GM19193 (cell line): ENCODE measurements around the gene KRT71.

Experiments used
- POLR2A ChIP-seq: IDR thresholded peaks from 4 replicates; pipeline ENCODE4 v1.6.1; 2011; ENCODE audit not compliant: insufficient read depth, insufficient read length; ENCODE audit errors: extremely low read depth

The KRT71 gene

DNA sequence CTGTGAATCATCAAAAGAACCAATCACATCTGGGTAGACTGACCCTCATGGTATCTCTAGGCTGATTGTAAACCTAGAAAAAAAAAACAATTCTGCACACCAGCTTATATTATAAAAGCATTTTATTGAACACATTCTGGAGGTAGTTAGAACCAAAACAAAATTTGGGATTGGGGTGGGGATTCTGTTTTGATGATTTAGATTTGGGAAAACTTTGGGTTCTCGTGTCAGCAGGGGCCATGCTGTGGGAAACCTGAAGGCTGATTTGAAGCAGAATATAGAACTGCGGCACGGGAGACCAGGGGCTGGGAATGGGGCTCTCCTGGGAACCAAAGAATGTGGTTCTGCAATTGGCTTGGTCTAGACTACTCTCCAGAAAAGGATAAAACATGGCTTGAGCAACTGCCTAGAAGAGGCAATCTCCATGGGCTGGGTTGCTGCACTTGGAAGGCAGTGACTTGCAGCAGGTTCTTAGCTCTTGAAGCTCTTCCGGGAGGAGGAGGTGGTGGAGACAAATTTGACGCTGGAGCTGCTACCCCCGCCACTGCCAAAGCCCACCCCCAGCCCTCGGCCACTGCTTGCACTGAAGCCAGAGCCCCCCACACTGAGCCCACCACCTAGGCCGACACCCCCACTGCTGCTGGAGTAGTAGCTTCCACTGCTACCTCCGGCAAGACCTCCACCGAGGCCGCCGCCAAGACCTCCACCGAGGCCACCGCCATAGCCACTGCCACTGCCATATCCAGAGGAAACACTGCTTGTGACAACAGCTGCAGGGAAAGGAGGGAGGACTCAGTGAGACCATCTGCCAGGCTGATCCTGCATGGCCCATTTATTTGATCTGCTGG, 38.2 kb downstream of the KRT71 start:
- no peak for TF ChIP-seq POLR2A

DNA sequence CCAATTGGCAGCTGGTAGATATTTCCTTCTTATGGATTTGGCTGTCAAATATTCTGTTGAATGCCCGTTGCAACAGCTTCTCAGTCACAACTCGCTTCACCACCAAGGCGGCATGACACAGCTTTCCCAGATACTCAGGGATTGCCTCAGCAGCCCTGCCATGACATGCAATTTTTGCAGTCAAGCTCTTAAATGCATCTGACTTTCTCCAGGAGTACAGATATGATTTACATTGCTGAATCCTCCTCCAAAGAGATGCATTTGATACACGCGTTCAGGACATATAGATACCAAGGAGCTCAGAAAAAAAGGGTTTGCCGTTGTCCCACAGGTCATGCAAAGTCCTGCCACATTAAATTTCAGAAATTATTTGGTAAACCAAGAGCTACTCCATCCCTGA, 39.2 kb downstream of the KRT71 start:
- TF ChIP-seq POLR2A, result no peak

DNA sequence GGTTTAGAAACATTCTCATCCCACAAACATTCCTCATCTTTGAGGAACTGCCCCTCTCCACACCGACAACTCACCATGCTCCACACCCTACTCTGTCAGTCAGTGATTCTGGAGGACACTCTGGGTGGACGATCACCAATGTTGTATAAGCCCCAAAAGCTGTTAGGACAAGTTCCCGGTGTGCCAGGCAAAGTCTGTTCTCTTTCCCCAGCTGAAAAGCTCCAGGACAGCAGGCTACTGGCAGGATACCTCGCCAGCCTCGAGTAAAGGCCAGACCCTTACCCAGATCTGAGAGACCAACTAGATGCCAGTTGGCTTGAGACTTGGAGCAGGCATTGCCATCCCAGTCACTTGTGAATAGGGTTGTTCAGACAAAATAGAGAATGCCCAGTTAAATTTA, 44.7 kb downstream of the KRT71 start:
- TF ChIP-seq POLR2A, result no peak

- no peak for TF ChIP-seq POLR2A
Observed at GRCh38 chr12:52506858-52507715, 45.9 kb downstream of the KRT71 start.

GRCh38 chr12:52502877-52503276, 50.1 kb downstream of the KRT71 start:
- TF ChIP-seq POLR2A, result no peak

DNA sequence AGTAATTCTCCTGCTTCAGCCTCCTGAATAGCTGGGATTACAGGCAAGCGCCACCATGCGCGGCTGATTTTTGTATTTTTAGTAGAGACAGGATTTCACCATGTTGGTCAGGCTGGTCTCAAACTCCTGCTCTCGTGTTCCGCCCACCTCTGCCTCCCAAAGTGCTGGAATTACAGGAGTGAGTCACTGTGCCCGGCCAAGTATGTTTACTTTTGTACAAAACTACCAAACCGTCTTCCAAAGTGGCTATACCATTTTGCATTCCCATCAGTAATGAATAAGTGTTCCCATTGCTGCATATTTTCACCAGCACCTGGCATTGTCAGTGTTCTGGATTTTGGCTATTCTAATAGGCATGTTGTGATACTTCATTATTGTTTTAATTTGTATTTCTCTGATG, 51.5 kb downstream of the KRT71 start:
- TF ChIP-seq POLR2A, result no peak

GRCh38 chr12:52499806-52500560, 53.0 kb downstream of the KRT71 start:
- TF ChIP-seq POLR2A, result no peak

DNA sequence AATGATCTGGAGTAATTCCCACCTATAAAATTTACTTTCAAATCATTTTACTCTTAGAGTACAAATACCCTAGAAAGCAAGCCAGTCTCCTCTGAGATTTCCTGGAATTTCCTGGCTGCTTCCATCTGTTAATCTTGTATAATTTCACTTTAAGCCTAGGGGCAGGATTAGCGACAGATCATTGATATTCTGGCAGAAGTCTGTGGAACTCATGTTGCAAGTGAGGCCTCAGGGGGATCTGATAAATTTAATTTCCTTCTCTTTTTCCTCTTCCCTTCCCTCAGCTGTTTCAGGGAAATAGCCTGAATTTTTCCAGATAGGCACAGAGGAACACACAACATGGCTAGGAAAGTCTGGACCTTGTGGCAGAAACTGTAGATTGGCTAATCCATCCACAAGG, 54.0 kb downstream of the KRT71 start:
- TF ChIP-seq POLR2A, result no peak

GRCh38 chr12:52497975-52498374, 55.0 kb downstream of the KRT71 start:
- no peak for TF ChIP-seq POLR2A

DNA sequence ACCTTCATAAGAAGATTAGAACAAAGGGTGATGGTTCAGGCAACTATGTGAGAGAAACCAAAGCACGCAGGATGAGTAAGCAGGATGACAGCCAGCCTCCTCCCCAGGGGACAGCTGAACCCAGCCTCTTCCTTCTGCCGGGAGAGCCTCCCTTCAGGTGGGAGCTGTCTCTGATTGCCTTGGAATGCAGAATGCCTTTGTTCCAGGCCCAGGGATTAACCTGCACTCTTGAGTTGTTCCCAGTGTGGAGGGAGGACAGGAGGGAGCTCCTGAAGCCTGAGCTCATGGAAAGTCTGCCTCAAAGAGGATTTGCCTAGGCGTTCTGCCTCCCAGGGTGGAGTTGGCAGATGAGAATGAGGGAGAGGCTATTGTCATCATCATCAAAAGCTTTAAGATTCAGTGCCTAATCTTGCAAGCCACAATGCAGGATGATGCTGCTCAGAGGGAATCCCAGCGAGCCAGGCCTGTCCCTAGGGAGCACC, 56.3 kb downstream of the KRT71 start:
- no peak for TF ChIP-seq POLR2A

DNA sequence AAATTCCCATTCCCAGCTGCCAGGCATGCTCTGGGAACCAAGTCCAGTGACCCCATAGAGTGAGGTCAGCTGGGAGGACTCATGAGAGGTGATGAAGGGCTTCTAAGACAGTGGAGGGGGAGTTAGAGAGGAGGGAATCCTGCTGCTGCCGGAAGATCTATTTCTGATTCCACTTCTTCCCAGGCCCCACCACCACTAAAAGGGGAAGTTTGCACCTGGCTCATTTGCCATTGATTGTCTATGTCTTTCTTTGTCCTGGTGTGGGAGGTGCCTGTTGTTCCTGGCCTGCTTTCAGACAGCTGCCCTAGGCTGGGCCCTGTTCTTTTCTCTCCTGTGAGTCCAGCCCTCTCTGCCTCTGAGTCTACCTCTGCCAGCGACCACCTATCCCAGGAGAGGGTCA, 56.9 kb downstream of the KRT71 start:
- TF ChIP-seq POLR2A, result no peak

DNA sequence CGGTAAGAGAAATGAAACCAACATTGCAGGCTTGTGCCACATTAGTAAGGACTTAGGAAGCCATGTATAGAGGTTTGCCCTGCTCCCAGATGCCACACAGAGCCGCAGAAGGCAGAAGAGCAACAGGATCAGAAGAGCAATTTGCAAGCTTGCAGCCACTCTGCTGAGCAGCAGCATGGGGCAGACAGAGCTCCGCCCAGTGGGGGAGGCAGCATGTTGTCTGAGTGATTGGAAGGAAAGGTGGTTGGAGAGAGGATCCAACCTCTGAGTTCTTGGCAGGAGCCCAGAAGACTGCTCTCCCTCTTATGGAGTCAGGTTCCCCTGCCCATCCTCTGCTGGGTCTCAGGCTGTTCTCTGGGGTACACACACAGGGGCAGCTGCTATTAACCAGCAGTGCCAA, 57.6 kb downstream of the KRT71 start:
- TF ChIP-seq POLR2A, result no peak

DNA sequence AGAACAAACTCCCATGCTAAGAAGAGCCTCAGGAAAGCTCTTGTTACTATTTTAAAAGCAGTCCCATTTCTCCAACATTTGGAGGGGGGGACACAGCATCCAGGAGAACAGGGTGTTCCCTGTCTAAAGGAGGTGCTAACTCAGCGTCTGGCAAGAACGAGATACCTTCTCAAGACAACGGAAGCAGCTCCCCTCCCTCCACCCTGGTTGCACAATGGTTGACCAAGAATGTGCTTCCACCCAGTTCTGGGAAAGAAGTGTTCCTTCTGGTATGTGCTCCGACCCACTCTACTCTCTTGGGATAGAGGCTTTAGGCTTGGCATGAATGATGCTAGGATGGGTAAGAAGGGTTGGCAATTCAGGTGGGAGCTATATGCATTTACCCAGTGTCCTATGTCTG, 58.4 kb downstream of the KRT71 start:
- no peak for TF ChIP-seq POLR2A

DNA sequence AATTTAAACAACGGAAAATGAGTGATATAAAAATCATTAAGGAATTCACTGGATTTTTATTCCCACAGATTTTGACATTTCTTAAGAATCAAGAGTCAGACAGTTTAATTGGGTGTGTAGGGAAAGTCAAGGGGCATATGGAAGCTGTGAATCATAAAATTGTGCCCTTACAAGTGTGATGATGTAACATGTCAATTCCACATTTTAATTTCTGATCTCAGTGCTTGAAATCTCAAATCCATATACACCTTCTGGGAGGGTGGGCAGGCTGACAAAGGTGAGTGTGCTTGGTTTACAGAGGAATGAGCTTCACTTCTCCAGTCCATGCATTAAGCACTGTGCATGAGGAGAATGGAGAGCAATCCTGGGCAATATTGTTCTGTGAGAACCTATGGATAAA, 58.8 kb downstream of the KRT71 start:
- TF ChIP-seq POLR2A, result no peak
